ENCODE measurements around the gene PTPRM.

PTPRM gene

DNA sequence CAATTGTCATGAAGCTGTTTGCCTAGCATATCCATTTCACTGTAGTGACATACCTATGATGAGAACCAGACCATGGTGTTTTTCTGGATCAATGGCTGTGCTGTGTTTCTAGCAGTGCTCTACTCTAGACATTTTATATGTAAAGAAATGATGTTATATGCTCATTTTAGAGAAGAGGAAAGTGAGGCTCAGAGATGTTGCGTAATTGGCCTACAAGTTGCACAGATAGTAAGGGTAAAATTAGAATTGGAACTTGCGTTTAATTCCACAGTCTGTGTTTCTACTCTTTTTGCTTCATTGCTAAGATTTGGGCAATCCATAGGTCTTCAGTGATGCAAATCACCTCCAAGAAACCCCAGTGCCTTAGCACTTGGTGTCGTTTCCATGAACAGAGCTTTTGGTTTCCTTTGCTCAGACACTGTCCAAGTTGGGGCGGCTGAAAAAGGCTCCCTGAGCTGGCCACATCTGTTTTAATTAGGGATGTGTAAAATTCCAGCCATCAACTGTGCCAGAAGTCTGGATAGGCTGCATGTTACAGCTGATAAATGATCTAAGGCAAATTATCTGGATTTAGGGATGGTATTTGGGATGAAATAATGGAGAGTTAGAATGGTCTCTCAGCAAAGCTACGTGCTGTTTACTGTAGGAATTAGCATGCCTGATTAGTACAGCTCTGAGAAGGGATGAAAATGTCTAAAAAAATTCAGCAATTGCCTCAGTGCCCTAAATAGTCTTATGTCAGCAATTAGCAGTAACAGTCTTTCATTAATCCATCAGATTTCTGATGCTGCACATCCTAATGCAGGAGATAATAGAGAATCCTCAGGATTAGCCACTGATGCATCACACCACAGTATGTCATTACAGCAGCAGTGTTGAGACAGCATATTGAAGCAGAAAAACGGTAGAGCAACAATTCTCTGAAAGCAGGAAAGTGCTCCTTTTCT, 65.3 kb downstream of the PTPRM start:
- Histone ChIP-seq H3K9ac (ENCODE audit: low read depth, low read length) (no peak overlapping the region), H3K4me1 (ENCODE audit: control insufficient read depth, insufficient read depth, low read length) (peaks cover 7% of the 10 kb centered on the region), H3K36me3 (ENCODE audit: insufficient read depth, low read length) (no peaks in the 10 kb centered on the region), H3K9me3 (replicated peaks; ENCODE audit: low read length) (no peaks in the 10 kb centered on the region), H3K4me2 (ENCODE audit: low read length) (no peak overlapping the region), H3K4me3 (ENCODE audit: low read length) (no peak overlapping the region), H3K27me3 (ENCODE audit: control insufficient read depth, insufficient read depth, low read length) (no peaks in the 10 kb centered on the region)

DNA sequence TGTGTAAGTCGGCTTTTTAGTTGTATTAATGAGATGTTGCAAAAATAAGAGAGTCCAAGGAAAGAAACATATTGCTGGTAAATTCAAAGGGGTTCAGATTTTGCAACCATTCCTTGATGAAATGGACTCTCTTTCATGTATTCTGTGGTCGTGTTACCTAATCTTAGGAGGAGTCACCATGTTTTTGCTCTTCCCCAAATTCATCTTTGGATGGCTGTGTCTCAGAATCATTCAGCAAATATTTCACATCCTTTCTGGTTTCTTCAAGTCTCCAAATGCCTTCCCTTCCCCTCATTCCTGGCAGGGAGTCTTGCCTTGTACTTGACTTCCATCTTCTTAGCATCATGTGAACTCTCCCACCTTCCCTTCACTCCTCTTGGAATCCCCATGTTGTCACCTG, 66.1 kb downstream of the PTPRM start:
- Histone ChIP-seq H3K9ac (ENCODE audit: low read depth, low read length) (no peak overlapping the region), H3K36me3 (ENCODE audit: insufficient read depth, low read length) (no peaks in the 10 kb centered on the region), H3K9me3 (replicated peaks; ENCODE audit: low read length) (no peaks in the 10 kb centered on the region), H3K27me3 (ENCODE audit: control insufficient read depth, insufficient read depth, low read length) (no peaks in the 10 kb centered on the region), H3K4me3 (ENCODE audit: low read length) (no peak overlapping the region), H3K4me1 (ENCODE audit: control insufficient read depth, insufficient read depth, low read length) (peaks cover 14% of the 10 kb centered on the region), H3K4me2 (ENCODE audit: low read length) (no peak overlapping the region)

- H3K36me3 ChIP-seq (ENCODE audit: insufficient read depth, low read length): no peaks in the 10 kb centered on the region
- no peaks in the 10 kb centered on the region for H3K9me3 ChIP-seq (replicated peaks; ENCODE audit: low read length)
- no peaks in the 10 kb centered on the region for H3K27me3 ChIP-seq (ENCODE audit: control insufficient read depth, insufficient read depth, low read length)
- peaks cover 15% of the 10 kb centered on the region for H3K4me1 ChIP-seq (ENCODE audit: control insufficient read depth, insufficient read depth, low read length)
- H3K9ac ChIP-seq (ENCODE audit: low read depth, low read length): no peak overlapping the region
- no peak overlapping the region for H3K4me3 ChIP-seq (ENCODE audit: low read length)
- no peak overlapping the region for H3K4me2 ChIP-seq (ENCODE audit: low read length)
Measured at GRCh38 chr18:7635948-7636347, 68.8 kb downstream of the PTPRM start.

DNA sequence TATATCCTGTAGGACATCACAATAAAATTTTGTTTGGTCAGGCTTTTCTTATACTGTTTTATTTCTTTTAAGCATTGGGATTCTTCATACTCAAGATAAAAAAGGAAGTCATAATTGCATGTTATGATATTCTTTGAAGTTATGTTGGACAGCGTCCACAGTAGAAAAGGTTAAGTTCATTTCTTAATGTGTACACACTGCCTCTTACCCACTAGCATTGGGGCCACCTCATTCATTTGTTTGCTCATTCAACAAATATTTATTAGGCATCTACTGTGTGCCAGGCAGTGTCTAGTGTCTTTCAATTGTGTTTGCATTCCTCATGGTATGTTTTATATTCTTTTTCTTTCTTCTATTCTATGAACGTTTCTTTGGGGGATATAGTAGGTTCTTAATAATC, 70.2 kb downstream of the PTPRM start:
- no peak overlapping the region for H3K9ac ChIP-seq (ENCODE audit: low read depth, low read length)
- H3K4me2 ChIP-seq (ENCODE audit: low read length): peak overlapping the region; percentile 21
- H3K27me3 ChIP-seq (ENCODE audit: control insufficient read depth, insufficient read depth, low read length): no peaks in the 10 kb centered on the region
- H3K36me3 ChIP-seq (ENCODE audit: insufficient read depth, low read length): no peaks in the 10 kb centered on the region
- peaks cover 15% of the 10 kb centered on the region for H3K4me1 ChIP-seq (ENCODE audit: control insufficient read depth, insufficient read depth, low read length)
- no peak overlapping the region for H3K4me3 ChIP-seq (ENCODE audit: low read length)
- H3K9me3 ChIP-seq (replicated peaks; ENCODE audit: low read length): no peaks in the 10 kb centered on the region

DNA sequence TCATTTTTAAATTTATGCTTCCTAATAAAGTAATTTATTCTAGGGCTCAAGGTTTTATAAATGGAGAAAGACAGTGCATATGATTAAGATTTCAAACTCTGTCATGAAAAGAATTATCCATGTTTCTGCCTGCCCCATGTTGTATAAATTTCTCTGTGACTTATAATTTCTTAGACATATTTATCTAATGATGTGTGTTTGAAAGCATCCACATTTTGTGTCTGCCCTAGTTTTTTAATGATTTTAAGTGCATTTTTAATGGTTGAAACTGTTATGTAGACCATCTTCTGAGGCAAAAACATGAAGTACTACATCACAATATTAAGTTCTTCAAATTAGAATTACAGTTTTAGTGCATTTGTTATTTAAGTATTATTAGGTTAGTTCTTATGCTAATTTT, 71.2 kb downstream of the PTPRM start:
- no peak overlapping the region for H3K9ac ChIP-seq (ENCODE audit: low read depth, low read length)
- no peaks in the 10 kb centered on the region for H3K9me3 ChIP-seq (replicated peaks; ENCODE audit: low read length)
- peaks cover 15% of the 10 kb centered on the region for H3K4me1 ChIP-seq (ENCODE audit: control insufficient read depth, insufficient read depth, low read length)
- no peaks in the 10 kb centered on the region for H3K27me3 ChIP-seq (ENCODE audit: control insufficient read depth, insufficient read depth, low read length)
- no peak overlapping the region for H3K4me2 ChIP-seq (ENCODE audit: low read length)
- no peak overlapping the region for H3K4me3 ChIP-seq (ENCODE audit: low read length)
- H3K36me3 ChIP-seq (ENCODE audit: insufficient read depth, low read length): no peaks in the 10 kb centered on the region

DNA sequence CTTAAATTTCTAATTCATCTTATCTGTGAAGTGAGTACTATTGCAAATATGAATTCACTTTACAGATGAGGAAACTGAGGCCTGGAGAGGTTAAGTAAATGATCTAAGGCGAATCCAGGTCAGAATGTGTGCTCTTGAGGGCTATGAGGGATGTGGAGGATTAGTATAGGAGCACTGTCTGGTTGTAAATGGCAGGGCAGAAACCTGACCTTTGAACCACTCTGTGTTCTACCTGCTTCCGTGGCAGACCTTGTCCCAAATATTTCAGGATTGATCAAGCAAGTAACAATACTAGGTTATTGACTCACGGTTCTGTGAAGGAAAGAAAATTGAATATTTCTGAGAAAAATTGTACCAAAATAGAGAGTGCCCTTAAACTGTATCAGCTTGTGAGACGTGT, 74.7 kb downstream of the PTPRM start:
- Histone ChIP-seq H3K4me2 (ENCODE audit: low read length) (no peak overlapping the region), H3K4me3 (ENCODE audit: low read length) (no peak overlapping the region), H3K4me1 (ENCODE audit: control insufficient read depth, insufficient read depth, low read length) (peaks cover 14% of the 10 kb centered on the region), H3K36me3 (ENCODE audit: insufficient read depth, low read length) (no peaks in the 10 kb centered on the region), H3K27me3 (ENCODE audit: control insufficient read depth, insufficient read depth, low read length) (no peaks in the 10 kb centered on the region), H3K9me3 (replicated peaks; ENCODE audit: low read length) (no peaks in the 10 kb centered on the region), H3K9ac (ENCODE audit: low read depth, low read length) (no peak overlapping the region)

- no peak overlapping the region for H3K9ac ChIP-seq (ENCODE audit: low read depth, low read length)
- no peaks in the 10 kb centered on the region for H3K36me3 ChIP-seq (ENCODE audit: insufficient read depth, low read length)
- peaks cover 8% of the 10 kb centered on the region for H3K4me1 ChIP-seq (ENCODE audit: control insufficient read depth, insufficient read depth, low read length)
- no peak overlapping the region for H3K4me3 ChIP-seq (ENCODE audit: low read length)
- no peaks in the 10 kb centered on the region for H3K27me3 ChIP-seq (ENCODE audit: control insufficient read depth, insufficient read depth, low read length)
- no peaks in the 10 kb centered on the region for H3K9me3 ChIP-seq (replicated peaks; ENCODE audit: low read length)
- H3K4me2 ChIP-seq (ENCODE audit: low read length): no peak overlapping the region
Measured at GRCh38 chr18:7642331-7642890, 75.3 kb downstream of the PTPRM start.

DNA sequence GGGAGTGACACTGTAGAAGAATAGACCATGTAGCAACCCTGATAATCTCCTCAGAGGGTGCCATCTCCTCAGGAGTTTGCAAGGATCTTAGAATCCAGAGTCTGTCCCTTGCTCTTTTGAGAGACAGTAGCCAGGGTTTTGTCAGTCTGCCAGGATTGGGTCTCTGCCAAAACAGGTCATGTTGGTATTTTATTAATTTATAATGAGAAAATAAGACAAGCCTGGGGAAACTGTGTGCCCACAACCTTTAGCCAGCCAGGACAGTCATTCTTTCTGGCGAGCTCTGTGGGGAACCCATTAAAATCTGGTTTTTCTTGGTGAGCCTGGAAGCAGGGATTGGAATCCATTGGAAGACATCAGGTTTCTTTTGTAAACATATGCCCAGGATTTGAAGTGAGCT, 78.6 kb downstream of the PTPRM start:
- Histone ChIP-seq H3K9ac (ENCODE audit: low read depth, low read length) (no peak overlapping the region), H3K27me3 (ENCODE audit: control insufficient read depth, insufficient read depth, low read length) (no peaks in the 10 kb centered on the region), H3K36me3 (ENCODE audit: insufficient read depth, low read length) (no peaks in the 10 kb centered on the region), H3K4me3 (ENCODE audit: low read length) (no peak overlapping the region), H3K4me1 (ENCODE audit: control insufficient read depth, insufficient read depth, low read length) (no peaks in the 10 kb centered on the region), H3K4me2 (ENCODE audit: low read length) (no peak overlapping the region), H3K9me3 (replicated peaks; ENCODE audit: low read length) (no peaks in the 10 kb centered on the region)

DNA sequence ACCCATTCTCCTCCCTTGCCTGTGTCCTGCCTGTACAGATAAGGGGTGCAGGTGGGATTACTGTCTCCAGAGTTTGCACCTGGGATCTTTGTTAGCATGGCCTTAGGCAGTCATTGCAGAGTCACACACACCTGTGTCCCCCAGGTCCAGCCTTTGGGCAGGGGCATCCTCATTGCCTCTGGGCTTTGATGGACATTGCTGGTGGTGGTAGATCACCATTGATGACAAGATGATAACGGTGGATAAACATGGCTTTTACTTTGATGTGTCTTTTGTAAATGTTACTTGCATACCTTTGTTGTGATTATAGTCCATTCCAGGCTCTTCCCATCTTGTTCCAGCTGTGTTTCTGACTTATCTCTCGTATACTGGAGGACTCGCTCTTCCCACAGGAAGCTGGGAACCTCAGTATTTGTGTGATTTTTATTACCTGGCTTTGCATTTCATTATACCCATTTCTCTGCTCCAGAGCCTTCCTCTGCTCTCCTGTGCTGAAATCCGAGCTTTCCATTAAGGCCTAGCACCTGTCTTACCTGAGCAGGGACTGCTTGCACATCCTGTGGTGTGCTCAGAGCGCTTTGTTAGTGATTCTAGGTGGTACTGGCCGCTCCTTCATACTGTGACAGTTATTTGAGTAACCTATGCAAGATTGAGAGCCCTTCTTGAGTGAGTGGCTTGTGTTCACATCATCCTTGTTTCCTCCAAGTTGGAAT, 79.2 kb downstream of the PTPRM start:
- Histone ChIP-seq H3K4me2 (ENCODE audit: low read length) (no peak overlapping the region), H3K9ac (ENCODE audit: low read depth, low read length) (no peak overlapping the region), H3K9me3 (replicated peaks; ENCODE audit: low read length) (no peaks in the 10 kb centered on the region), H3K4me1 (ENCODE audit: control insufficient read depth, insufficient read depth, low read length) (no peaks in the 10 kb centered on the region), H3K4me3 (ENCODE audit: low read length) (no peak overlapping the region), H3K36me3 (ENCODE audit: insufficient read depth, low read length) (no peaks in the 10 kb centered on the region), H3K27me3 (ENCODE audit: control insufficient read depth, insufficient read depth, low read length) (no peaks in the 10 kb centered on the region)

- no peak overlapping the region for H3K4me3 ChIP-seq (ENCODE audit: low read length)
- no peaks in the 10 kb centered on the region for H3K4me1 ChIP-seq (ENCODE audit: control insufficient read depth, insufficient read depth, low read length)
- no peak overlapping the region for H3K4me2 ChIP-seq (ENCODE audit: low read length)
- no peak overlapping the region for H3K9ac ChIP-seq (ENCODE audit: low read depth, low read length)
- no peaks in the 10 kb centered on the region for H3K27me3 ChIP-seq (ENCODE audit: control insufficient read depth, insufficient read depth, low read length)
- H3K36me3 ChIP-seq (ENCODE audit: insufficient read depth, low read length): no peaks in the 10 kb centered on the region
- no peaks in the 10 kb centered on the region for H3K9me3 ChIP-seq (replicated peaks; ENCODE audit: low read length)
Measured at GRCh38 chr18:7647500-7647899, 80.4 kb downstream of the PTPRM start.

- no peaks in the 10 kb centered on the region for H3K36me3 ChIP-seq (ENCODE audit: insufficient read depth, low read length)
- no peak overlapping the region for H3K4me3 ChIP-seq (ENCODE audit: low read length)
- H3K27me3 ChIP-seq (ENCODE audit: control insufficient read depth, insufficient read depth, low read length): no peaks in the 10 kb centered on the region
- H3K9me3 ChIP-seq (replicated peaks; ENCODE audit: low read length): no peaks in the 10 kb centered on the region
- no peaks in the 10 kb centered on the region for H3K4me1 ChIP-seq (ENCODE audit: control insufficient read depth, insufficient read depth, low read length)
- H3K4me2 ChIP-seq (ENCODE audit: low read length): no peak overlapping the region
- no peak overlapping the region for H3K9ac ChIP-seq (ENCODE audit: low read depth, low read length)
Measured at GRCh38 chr18:7657050-7657449, 89.9 kb downstream of the PTPRM start.

Measured in skeletal muscle satellite cell (primary cell).